H1 (cell line): ENCODE results near the gene CPHXL. TPM values are rescaled to one million over a fixed set of nuclear protein-coding genes. Genes with fewer than 3 reads are reported as not detected.

ENCODE experiments used
- CTCF ChIA-PET: fragments of 300-600 bp; sonication (Branson Sonifier 250); formaldehyde crosslinking; loops from one replicate; lab custom pipeline; 2021; ENCODE audit not compliant: partially characterized antibody; lab: Charles Lee
- POLR2A ChIA-PET: fragments of 300-600 bp; sonication (Branson Sonifier 250); formaldehyde crosslinking; loops from one replicate; lab custom pipeline; 2021; ENCODE audit warnings: inconsistent platforms; ENCODE audit not compliant: partially characterized antibody; lab: Charles Lee
- DNase-seq, 2 experiments: peaks; one replicate each; pipeline versions ENCODE4 v3.0.0 to v3.0.0-alpha.2; 2010 to 2022; ENCODE audit warnings: low spot score in 2 of 2, low read depth in 1 of 2, mixed read lengths in 1 of 2
- FAIRE-seq: peaks from 2 replicates; lab custom pipeline; 2011; peaks lifted over from hg19 to GRCh38; lab: Jason Lieb, UNC
- H2AFZ ChIP-seq: 2 replicates; pipeline ENCODE4 v1.8.1; 2012; ENCODE audit warnings: low read length, inconsistent platforms
- H2AK5ac ChIP-seq: 2 replicates; pipeline ENCODE4 v1.6.1; 2013; ENCODE audit warnings: low read depth, low read length
- H2BK120ac ChIP-seq: replicated peaks from 2 replicates; pipeline ENCODE3; 2013; ENCODE audit warnings: low read depth, low read length, inconsistent platforms
- H2BK12ac ChIP-seq: 2 replicates; pipeline ENCODE4 v1.6.1; 2013; ENCODE audit warnings: low read depth, low read length
- H2BK15ac ChIP-seq: 2 replicates; pipeline ENCODE4 v1.6.1; 2013; ENCODE audit warnings: low read length
- H2BK20ac ChIP-seq: 2 replicates; pipeline ENCODE4 v1.6.1; 2013; ENCODE audit warnings: low read length
- H2BK5ac ChIP-seq: 2 replicates; pipeline ENCODE4 v1.6.1; 2013; ENCODE audit warnings: low read depth, low read length
- H3K14ac ChIP-seq: 2 replicates; pipeline ENCODE4 v1.6.1; 2013; ENCODE audit warnings: inconsistent platforms; ENCODE audit not compliant: insufficient read length
- H3K18ac ChIP-seq: 2 replicates; pipeline ENCODE4 v1.6.1; 2013; ENCODE audit warnings: low read length; ENCODE audit errors: extremely low read depth
- H3K23ac ChIP-seq: 2 replicates; pipeline ENCODE4 v1.6.1; 2013; ENCODE audit warnings: inconsistent platforms; ENCODE audit not compliant: insufficient read length
- H3K23me2 ChIP-seq: 2 replicates; pipeline ENCODE4 v1.6.1; 2013; ENCODE audit warnings: low read depth, low read length
- H3K27ac ChIP-seq: 2 replicates; pipeline ENCODE4 v1.6.1; 2011; ENCODE audit warnings: low read depth, low read length, inconsistent platforms
- H3K27me3 ChIP-seq, 4 experiments: replicated peaks in 1 of 4; 1 replicate in 1 of 4; 2 replicates in 3 of 4; pipeline versions ENCODE4 v1.6.1 to v1.8.1; 2011 to 2013; ENCODE audit warnings: low read length in 3 of 4, mild to moderate bottlenecking in 3 of 4, inconsistent platforms in 2 of 4, mixed read lengths in 2 of 4, moderate library complexity in 1 of 4; ENCODE audit not compliant: control insufficient read depth in 3 of 4, insufficient read depth in 3 of 4; ENCODE audit errors: extremely low read depth in 1 of 4
- H3K36me3 ChIP-seq, 4 experiments: 2 replicates each; pipeline versions ENCODE4 v1.6.1 to v1.8.1; 2011 to 2013; ENCODE audit warnings: mild to moderate bottlenecking in 4 of 4, low read length in 3 of 4, moderate library complexity in 2 of 4, control low read depth in 1 of 4, inconsistent platforms in 1 of 4; ENCODE audit not compliant: insufficient read depth in 4 of 4, control insufficient read depth in 2 of 4
- H3K4ac ChIP-seq: replicated peaks from 2 replicates; pipeline ENCODE3; 2013; ENCODE audit warnings: low read length, low read depth, mixed read lengths, inconsistent platforms; ENCODE audit not compliant: insufficient read length
- H3K4me1 ChIP-seq, 4 experiments: replicated peaks in 1 of 4; 1 replicate in 1 of 4; 2 replicates in 3 of 4; pipeline versions ENCODE4 v1.6.1 to v1.8.1; 2011 to 2013; ENCODE audit warnings: low read length in 3 of 4, inconsistent platforms in 2 of 4, mixed read lengths in 1 of 4; ENCODE audit not compliant: insufficient read depth in 4 of 4, control insufficient read depth in 3 of 4
- H3K4me2 ChIP-seq, 2 experiments: 2 replicates each; pipeline versions ENCODE4 v1.6.1 to v1.8.1; 2011 to 2013; ENCODE audit warnings: low read depth in 2 of 2, low read length in 2 of 2, control low read depth in 1 of 2, inconsistent platforms in 1 of 2, mild to moderate bottlenecking in 1 of 2; ENCODE audit not compliant: insufficient read depth in 1 of 2
- H3K4me3 ChIP-seq, 4 experiments: fragments of 200-600, 300-600 bp in 1 of 4; sonication (generic), shearing (Covaris generic), sonication (Bioruptor Twin) in 1 of 4; 2 replicates each; pipeline versions ENCODE4 v1.5.1 to v1.8.1; 2011 to 2016; ENCODE audit warnings: low read length in 4 of 4, low read depth in 3 of 4, control low read depth in 2 of 4, inconsistent platforms in 2 of 4, mild to moderate bottlenecking in 2 of 4, mixed read lengths in 1 of 4, moderate library complexity in 1 of 4; ENCODE audit not compliant: insufficient read depth in 2 of 4; ENCODE audit errors: extremely low read depth in 1 of 4
- H3K56ac ChIP-seq: replicated peaks from 2 replicates; pipeline ENCODE3; 2013; ENCODE audit warnings: low read depth, mild to moderate bottlenecking, mixed read lengths, low read length, inconsistent platforms; ENCODE audit not compliant: insufficient read length
- H3K79me1 ChIP-seq: 2 replicates; pipeline ENCODE4 v1.6.1; 2013; ENCODE audit warnings: low read depth, low read length, control low read depth
- H3K79me2 ChIP-seq, 2 experiments: 2 replicates each; pipeline versions ENCODE4 v1.6.1 to v1.8.1; 2012 to 2013; ENCODE audit warnings: low read length in 2 of 2, mild to moderate bottlenecking in 2 of 2, inconsistent platforms in 1 of 2; ENCODE audit not compliant: insufficient read depth in 2 of 2, control insufficient read depth in 1 of 2
- H3K9ac ChIP-seq, 4 experiments: replicated peaks in 1 of 4; 1 replicate in 1 of 4; 2 replicates in 3 of 4; pipeline versions ENCODE4 v1.6.1 to v1.8.1; 2011 to 2013; ENCODE audit warnings: low read depth in 3 of 4, low read length in 3 of 4, control low read depth in 2 of 4, mild to moderate bottlenecking in 2 of 4, moderate library complexity in 2 of 4, inconsistent platforms in 1 of 4; ENCODE audit errors: extremely low read depth in 1 of 4
- H3K9me3 ChIP-seq, 2 experiments: 2 replicates each; pipeline versions ENCODE4 v1.6.1 to v1.8.1; 2012 to 2013; ENCODE audit warnings: mild to moderate bottlenecking in 2 of 2, moderate library complexity in 2 of 2, control low read depth in 1 of 2, inconsistent platforms in 1 of 2, low read depth in 1 of 2, low read length in 1 of 2, mixed read lengths in 1 of 2; ENCODE audit not compliant: insufficient read depth in 2 of 2
- H4K20me1 ChIP-seq, 2 experiments: replicated peaks in 1 of 2; 2 replicates each; pipeline versions ENCODE3 to v1.8.1; 2011 to 2013; ENCODE audit warnings: inconsistent platforms in 2 of 2, low read length in 2 of 2, mild to moderate bottlenecking in 1 of 2; ENCODE audit not compliant: insufficient read depth in 2 of 2, control insufficient read depth in 1 of 2
- H4K5ac ChIP-seq: 2 replicates; pipeline ENCODE4 v1.6.1; 2013; ENCODE audit warnings: low read length, low read depth, mixed read lengths, inconsistent platforms; ENCODE audit not compliant: insufficient read length
- H4K8ac ChIP-seq: 2 replicates; pipeline ENCODE4 v1.8.0; 2013; ENCODE audit warnings: mild to moderate bottlenecking, moderate library complexity, low read length, inconsistent platforms; ENCODE audit not compliant: insufficient read depth; ENCODE audit errors: extremely low read depth
- H4K91ac ChIP-seq: replicated peaks from 2 replicates; pipeline ENCODE3; 2013; ENCODE audit warnings: low read length, mixed read lengths, inconsistent platforms; ENCODE audit not compliant: insufficient read length
- CEBPB ChIP-seq: IDR thresholded peaks from 2 replicates; pipeline ENCODE4 v1.6.1; 2012; ENCODE audit warnings: low read depth, low read length
- CTBP2 ChIP-seq: IDR thresholded peaks from 2 replicates; pipeline ENCODE4 v1.7.0; 2011; ENCODE audit warnings: borderline replicate concordance, mild to moderate bottlenecking, moderate library complexity, mixed read lengths, low read length; ENCODE audit not compliant: insufficient read depth, insufficient read length
- EP300 ChIP-seq, 2 experiments: IDR thresholded peaks; 1 replicate in 1 of 2; 2 replicates in 1 of 2; pipeline ENCODE4 v1.6.1; 2011 to 2012; ENCODE audit warnings: low read depth in 2 of 2, low read length in 2 of 2, mild to moderate bottlenecking in 2 of 2, borderline replicate concordance in 1 of 2, inconsistent platforms in 1 of 2, moderate library complexity in 1 of 2
- GTF2F1 ChIP-seq: IDR thresholded peaks from 2 replicates; pipeline ENCODE4 v1.6.1; 2012; ENCODE audit warnings: low read depth, low read length, improper control_type of control experiment, borderline replicate concordance
- NANOG ChIP-seq: IDR thresholded peaks from 2 replicates; pipeline ENCODE4 v1.6.1; 2011; ENCODE audit warnings: low read length, low read depth, mild to moderate bottlenecking, inconsistent platforms; ENCODE audit not compliant: insufficient read depth, poor library complexity, severe bottlenecking
- PHF8 ChIP-seq: fragments of 200-600 bp; sonication (generic); conservative IDR thresholded peaks from 2 replicates; pipeline ENCODE4 v1.7.1; 2012; ENCODE audit warnings: low read depth, mild to moderate bottlenecking, inconsistent platforms, low read length, moderate library complexity
- POLR2AphosphoS5 ChIP-seq: IDR thresholded peaks from 2 replicates; pipeline ENCODE4 v1.6.1; 2011; ENCODE audit warnings: low read depth, low read length
- POU5F1 ChIP-seq: IDR thresholded peaks from 2 replicates; pipeline ENCODE4 v1.6.1; 2011; ENCODE audit warnings: low read depth, mild to moderate bottlenecking, low read length, moderate library complexity
- RBBP5 ChIP-seq: IDR thresholded peaks from 2 replicates; pipeline ENCODE4 v1.7.1; 2012; ENCODE audit warnings: low read depth, mild to moderate bottlenecking, inconsistent platforms, low read length, moderate library complexity, borderline replicate concordance
- SIN3A ChIP-seq, 2 experiments: IDR thresholded peaks in 1 of 2; conservative IDR thresholded peaks in 1 of 2; 2 replicates each; pipeline ENCODE4 v1.6.1; 2011 to 2012; ENCODE audit warnings: low read length in 2 of 2, improper control_type of control experiment in 1 of 2, low read depth in 1 of 2, mild to moderate bottlenecking in 1 of 2
- SIX5 ChIP-seq: IDR thresholded peaks from 2 replicates; pipeline ENCODE4 v1.6.1; 2011; ENCODE audit warnings: mild to moderate bottlenecking, low read depth, low read length
- TAF7 ChIP-seq: optimal IDR thresholded peaks from 2 replicates; pipeline ENCODE3; 2011; ENCODE audit warnings: low read depth, mild to moderate bottlenecking, inconsistent platforms, low read length, moderate library complexity, borderline replicate concordance
- TBP ChIP-seq: IDR thresholded peaks from 2 replicates; pipeline ENCODE4 v1.6.1; 2011; ENCODE audit warnings: low read depth, low read length, improper control_type of control experiment
- WGBS, 2 experiments: shearing (Covaris generic) in 1 of 2; methylation state at CpG; one replicate each; pipeline versions ENCODE4 v1.1.6 to v1.1.7; 2013 to 2015; ENCODE audit warnings: low lambda C conversion rate in 2 of 2, mixed read lengths in 2 of 2, inconsistent platforms in 1 of 2, low coverage in 1 of 2, missing lambda C conversion rate in 1 of 2; ENCODE audit not compliant: insufficient replicate concordance in 2 of 2, insufficient coverage in 1 of 2, insufficient read length in 1 of 2; ENCODE audit errors: extremely low coverage in 1 of 2, missing lambda C conversion rate in 1 of 2; 5-methylcytosine and 5-hydroxymethylcytosine counted together
- polyA plus RNA-seq, 7 experiments: library from polyadenylated mRNA; depleted of rRNA in 3 of 7; stranded (reverse) in 5 of 7; unstranded in 2 of 7; fragments of >200 nt in 5 of 7; fragments of 200-250 nt in 2 of 7; gene quantifications; 1 replicate in 5 of 7; 2 replicates in 1 of 7; 4 replicates in 1 of 7; pipeline versions ENCODE4 v1.2.1 to v1.2.3, GENCODE V29; 2011 to 2013; ENCODE audit warnings: missing spikeins in 2 of 7, mixed read lengths in 2 of 7
- total RNA-seq: library from RNA; stranded (reverse); fragmentation: NEBNext Ultra II Directional; extraction: Animal tissue kit (Norgen Biotek cat#: 25700); gene quantifications from 2 replicates; pipeline ENCODE4 v1.2.1, GENCODE V29; 2021

The CPHXL gene
- total and polyA plus RNA-seq, 2 of the 8 experiments (the other 6 are each of a cell fraction or from before 2014, with no cell fraction given) = not detected

DNA sequence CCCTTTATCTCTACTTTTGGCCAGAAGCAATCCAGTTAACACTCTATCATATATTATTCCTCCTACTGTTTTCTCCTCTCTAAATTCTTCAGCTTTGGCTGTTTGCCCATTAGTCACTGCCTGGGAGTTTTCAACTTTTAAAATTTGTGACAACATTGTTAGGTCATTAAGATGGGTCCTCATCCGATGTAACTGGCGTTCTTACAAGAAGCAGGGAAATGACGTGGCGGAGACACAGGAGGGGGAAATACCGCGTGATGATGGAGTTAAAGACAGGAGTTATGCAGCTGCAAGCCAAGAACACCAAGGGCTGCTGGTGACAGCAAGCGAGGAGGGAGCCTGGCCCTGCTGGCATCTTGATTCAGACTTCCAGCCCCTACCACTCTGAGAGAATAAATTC lies 34.8 kb upstream of the CPHXL start:
- Histone ChIP-seq H3K27ac (no peak overlapping the region), H2BK12ac (no peak overlapping the region; the same call in 1 of the 2 replicates), H2AFZ (no peak overlapping the region), H3K23me2 (no peaks in the 10 kb centered on the region; the same call in 1 of the 2 replicates), H3K9me3 (no peaks in the 10 kb centered on the region), H4K8ac (no peak overlapping the region), H2BK120ac (no peak overlapping the region), H3K4ac (no peak overlapping the region), H3K56ac (no peak overlapping the region), H4K5ac (no peak overlapping the region), H3K79me2 (no peaks in the 10 kb centered on the region), H3K4me2 (no peak overlapping the region), H3K4me1 (peaks cover 0 to 3% (median 1%) of the 10 kb centered on the region in 4 experiments; a peak in 2 of 7 replicates), H4K91ac (no peak overlapping the region), H3K4me3 (no peak overlapping the region), H4K20me1 (no peaks in the 10 kb centered on the region), H2BK20ac (no peak overlapping the region), H2BK15ac (no peak overlapping the region), H3K18ac (no peak overlapping the region), H3K14ac (no peak overlapping the region), H3K79me1 (no peaks in the 10 kb centered on the region), H2AK5ac (no peak overlapping the region), H3K36me3 (no peaks in the 10 kb centered on the region), H3K23ac (no peak overlapping the region), H3K9ac (no peak overlapping the region), H3K27me3 (no peaks in the 10 kb centered on the region), H2BK5ac (no peak overlapping the region)
- POLR2A ChIA-PET = no interaction called here
- WGBS, 2 experiments = 83% methylated on average over 7 of the region's 7 CpGs; no CpG with 5 or more reads in 1 of the 2 experiments
- no peak for DNase-seq
- CTCF ChIA-PET = no interaction called here
- FAIRE-seq = no peak
- TF ChIP-seq SIN3A (conservative IDR thresholded peaks at IDR 0.05 in 1 of 2, IDR thresholded peaks at IDR 0.05 in 1 of 2; ENCODE audit: low read depth in 1 of 2, low read length in 2 of 2) = no peak
- TF ChIP-seq POLR2AphosphoS5 = no peak
- TF ChIP-seq GTF2F1 = no peak
- TF ChIP-seq TBP = no peak
- TF ChIP-seq EP300 (IDR thresholded peaks at IDR 0.05; ENCODE audit: borderline replicate concordance in 1 of 2, low read depth in 2 of 2, low read length in 2 of 2) = no peak
- TF ChIP-seq CEBPB = no peak
- no peak for TF ChIP-seq NANOG
- no peak for TF ChIP-seq CTBP2
- TF ChIP-seq POU5F1 = no peak
- no peak for TF ChIP-seq SIX5
- no peak for TF ChIP-seq PHF8
- no peak for TF ChIP-seq TAF7
- no peak for TF ChIP-seq RBBP5
